ENCODE results near the gene PROSER2. TPM values are rescaled to one million over a fixed set of nuclear protein-coding genes. Genes with fewer than 3 reads are reported as not detected.

The PROSER2 gene
- total and polyA plus RNA-seq, 2 donors (not counting 3 experiments of a cell fraction or from before 2014, with no cell fraction given), result 5.9 to 22.6 TPM

DNA sequence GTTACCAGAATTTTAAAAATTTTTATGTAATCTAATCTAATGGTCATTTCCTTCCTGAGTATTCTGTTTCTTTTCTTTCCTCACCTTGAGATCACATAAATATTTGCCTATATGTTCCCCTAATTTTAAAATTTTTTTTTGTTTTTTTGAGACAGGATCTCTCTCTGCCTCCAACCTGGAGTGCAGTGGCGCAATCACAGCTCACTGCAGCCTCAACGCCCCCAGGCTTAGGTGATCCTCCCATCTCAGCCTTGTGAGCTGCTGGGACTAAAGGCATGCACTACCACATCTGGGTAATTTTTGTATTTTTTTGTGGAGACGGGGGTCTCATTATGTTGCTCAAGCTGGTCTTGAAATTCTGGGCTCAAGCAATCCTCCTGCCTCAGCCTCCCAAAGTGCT is 4.1 kb upstream of the PROSER2 start:
- H3K79me2 ChIP-seq (ENCODE audit: control insufficient read depth, insufficient read depth, low read length), result peaks cover 2% of the 10 kb centered on the region
- TF ChIP-seq MYC (IDR thresholded peaks at IDR 0.05; ENCODE audit: low read depth, low read length), result no peak
- TF ChIP-seq, protein P1, sequence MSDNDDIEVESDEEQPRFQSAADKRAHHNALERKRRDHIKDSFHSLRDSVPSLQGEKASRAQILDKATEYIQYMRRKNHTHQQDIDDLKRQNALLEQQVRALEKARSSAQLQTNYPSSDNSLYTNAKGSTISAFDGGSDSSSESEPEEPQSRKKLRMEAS (IDR thresholded peaks at IDR 0.05; ENCODE audit: insufficient read depth, insufficient read length), result no peak
- TF ChIP-seq POLR2AphosphoS5 (IDR thresholded peaks at IDR 0.05; ENCODE audit: insufficient read depth, low read depth, low read length), result no peak
- TF ChIP-seq, protein P2, sequence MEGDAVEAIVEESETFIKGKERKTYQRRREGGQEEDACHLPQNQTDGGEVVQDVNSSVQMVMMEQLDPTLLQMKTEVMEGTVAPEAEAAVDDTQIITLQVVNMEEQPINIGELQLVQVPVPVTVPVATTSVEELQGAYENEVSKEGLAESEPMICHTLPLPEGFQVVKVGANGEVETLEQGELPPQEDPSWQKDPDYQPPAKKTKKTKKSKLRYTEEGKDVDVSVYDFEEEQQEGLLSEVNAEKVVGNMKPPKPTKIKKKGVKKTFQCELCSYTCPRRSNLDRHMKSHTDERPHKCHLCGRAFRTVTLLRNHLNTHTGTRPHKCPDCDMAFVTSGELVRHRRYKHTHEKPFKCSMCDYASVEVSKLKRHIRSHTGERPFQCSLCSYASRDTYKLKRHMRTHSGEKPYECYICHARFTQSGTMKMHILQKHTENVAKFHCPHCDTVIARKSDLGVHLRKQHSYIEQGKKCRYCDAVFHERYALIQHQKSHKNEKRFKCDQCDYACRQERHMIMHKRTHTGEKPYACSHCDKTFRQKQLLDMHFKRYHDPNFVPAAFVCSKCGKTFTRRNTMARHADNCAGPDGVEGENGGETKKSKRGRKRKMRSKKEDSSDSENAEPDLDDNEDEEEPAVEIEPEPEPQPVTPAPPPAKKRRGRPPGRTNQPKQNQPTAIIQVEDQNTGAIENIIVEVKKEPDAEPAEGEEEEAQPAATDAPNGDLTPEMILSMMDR (IDR thresholded peaks at IDR 0.05; ENCODE audit: extremely low read depth in 1 of 2, insufficient read depth in 1 of 2, low read depth in 1 of 2, low read length in 2 of 2), result no peak
- TF ChIP-seq EZH2 (IDR thresholded peaks at IDR 0.05; ENCODE audit: borderline replicate concordance, low read depth, low read length, severe bottlenecking), result no peak
- no peak for TF ChIP-seq POLR2A (IDR thresholded peaks at IDR 0.05; ENCODE audit: low read depth, low read length)
- TF ChIP-seq GATA2 (IDR thresholded peaks at IDR 0.05; ENCODE audit: insufficient read depth, insufficient read length, low read depth, low read length), result no peak
- no peak for TF ChIP-seq FOS (IDR thresholded peaks at IDR 0.05; ENCODE audit: borderline replicate concordance, insufficient read depth, low read length)
- TF ChIP-seq JUN (IDR thresholded peaks at IDR 0.05; ENCODE audit: borderline replicate concordance, insufficient read depth, insufficient read length, low read depth), result no peak
- H2AFZ ChIP-seq (ENCODE audit: low read depth, low read length), result no peak overlapping the region
- dilution Hi-C loops (cut with MboI; ENCODE audit: extremely low pct_ligation_motif_present, low sequenced_read_pairs) (no loop called here), intact Hi-C loops (cut with micrococcal nuclease) (loop anchor here (1.0 kb wide), 1 partner anchor 167 kb away; no protein-coding TSS in a partner anchor)
- H3K36me3 ChIP-seq (ENCODE audit: control insufficient read depth in 2 of 2, extremely low read depth in 1 of 2, insufficient read depth in 2 of 2, low read length in 2 of 2), result no peaks in the 10 kb centered on the region
- H3K9ac ChIP-seq (replicated peaks; ENCODE audit: extremely low read depth, insufficient read depth, low read length), result no peak overlapping the region
- H3K4me3 ChIP-seq (replicated peaks in 1 of 3; ENCODE audit: insufficient read depth in 1 of 3, low read depth in 1 of 3, low read length in 3 of 3), result no peak overlapping the region
- POLR2A ChIA-PET, result interaction anchor here (0.7 kb wide), 1 partner anchor 20 kb away, joined by 3 read pairs; no protein-coding TSS in a partner anchor
- H3K9me1 ChIP-seq (replicated peaks; ENCODE audit: control insufficient read depth, extremely low read depth, insufficient read depth, low read length), result no peaks in the 10 kb centered on the region
- H3K4me1 ChIP-seq (ENCODE audit: control insufficient read depth, extremely low read depth, insufficient read depth, low read length), result peaks cover 12% of the 10 kb centered on the region
- H3K9me3 ChIP-seq (replicated peaks; ENCODE audit: control insufficient read depth, insufficient read depth, low read length), result no peaks in the 10 kb centered on the region
- DNase-seq (ENCODE audit: low read depth, low spot score), result no peak
- CTCF ChIA-PET, result interaction anchor here (1.1 to 5.6 kb wide), 11 partner anchors 8 to 167 kb away, joined by 3 to 94 read pairs (median 20); no protein-coding TSS in a partner anchor
- no peak for FAIRE-seq
- no peaks in the 10 kb centered on the region for H3K27me3 ChIP-seq (ENCODE audit: control insufficient read depth in 2 of 2, insufficient read depth in 2 of 2, low read length in 2 of 2)
- no TSS peak for BruUV-seq (replicated peaks)
- H3K27ac ChIP-seq (ENCODE audit: insufficient read depth, low read depth, low read length), result no peak overlapping the region
- H4K20me1 ChIP-seq (replicated peaks; ENCODE audit: control insufficient read depth, extremely low read depth, insufficient read depth, low read length), result no peaks in the 10 kb centered on the region
- no peak overlapping the region for H3K4me2 ChIP-seq (ENCODE audit: insufficient read depth, low read length)
